Fibroblast of mammary gland (primary cell): Measurements from ENCODE around the gene SETBP1.

Experiments
- DNase-seq: peaks from one replicate; pipeline ENCODE4 v3.0.0-alpha.2; 2010; ENCODE audit warnings: low read depth
- H3K4me3 ChIP-seq: 2 replicates; pipeline ENCODE4 v1.5.1; 2011; ENCODE audit warnings: low read depth, mild to moderate bottlenecking, low read length, moderate library complexity; ENCODE audit not compliant: control insufficient read depth
- TF ChIP-seq, protein P1 (sequence below): conservative IDR thresholded peaks from 2 replicates; pipeline ENCODE4 v1.5.1; 2011; ENCODE audit warnings: low read depth, low read length, inconsistent platforms; ENCODE audit not compliant: control insufficient read depth, insufficient read depth

SETBP1 gene

DNA sequence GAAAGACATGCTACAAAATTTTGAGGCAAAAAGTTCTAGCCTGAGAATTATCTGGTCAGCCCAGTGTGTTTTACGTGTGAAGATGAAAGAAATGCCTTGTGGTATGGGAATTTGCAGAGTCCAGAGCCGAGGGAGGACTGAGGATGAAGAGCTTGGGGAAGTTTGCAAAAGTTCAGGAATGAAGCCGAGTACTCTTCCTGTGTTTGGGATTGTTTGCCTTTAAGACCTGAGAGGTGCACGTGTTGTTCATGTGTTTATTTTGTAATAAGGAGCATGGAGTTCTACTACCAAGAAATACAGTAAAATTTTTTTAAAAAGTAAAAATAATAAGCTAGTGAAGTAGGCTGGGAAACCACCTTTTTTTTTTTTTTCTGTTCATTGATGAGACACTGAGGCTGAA lies 14.8 kb downstream of the SETBP1 start:
- DNase-seq = no peak
- H3K4me3 ChIP-seq = no peak overlapping the region
- TF ChIP-seq, protein P1, sequence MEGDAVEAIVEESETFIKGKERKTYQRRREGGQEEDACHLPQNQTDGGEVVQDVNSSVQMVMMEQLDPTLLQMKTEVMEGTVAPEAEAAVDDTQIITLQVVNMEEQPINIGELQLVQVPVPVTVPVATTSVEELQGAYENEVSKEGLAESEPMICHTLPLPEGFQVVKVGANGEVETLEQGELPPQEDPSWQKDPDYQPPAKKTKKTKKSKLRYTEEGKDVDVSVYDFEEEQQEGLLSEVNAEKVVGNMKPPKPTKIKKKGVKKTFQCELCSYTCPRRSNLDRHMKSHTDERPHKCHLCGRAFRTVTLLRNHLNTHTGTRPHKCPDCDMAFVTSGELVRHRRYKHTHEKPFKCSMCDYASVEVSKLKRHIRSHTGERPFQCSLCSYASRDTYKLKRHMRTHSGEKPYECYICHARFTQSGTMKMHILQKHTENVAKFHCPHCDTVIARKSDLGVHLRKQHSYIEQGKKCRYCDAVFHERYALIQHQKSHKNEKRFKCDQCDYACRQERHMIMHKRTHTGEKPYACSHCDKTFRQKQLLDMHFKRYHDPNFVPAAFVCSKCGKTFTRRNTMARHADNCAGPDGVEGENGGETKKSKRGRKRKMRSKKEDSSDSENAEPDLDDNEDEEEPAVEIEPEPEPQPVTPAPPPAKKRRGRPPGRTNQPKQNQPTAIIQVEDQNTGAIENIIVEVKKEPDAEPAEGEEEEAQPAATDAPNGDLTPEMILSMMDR = no peak

DNA sequence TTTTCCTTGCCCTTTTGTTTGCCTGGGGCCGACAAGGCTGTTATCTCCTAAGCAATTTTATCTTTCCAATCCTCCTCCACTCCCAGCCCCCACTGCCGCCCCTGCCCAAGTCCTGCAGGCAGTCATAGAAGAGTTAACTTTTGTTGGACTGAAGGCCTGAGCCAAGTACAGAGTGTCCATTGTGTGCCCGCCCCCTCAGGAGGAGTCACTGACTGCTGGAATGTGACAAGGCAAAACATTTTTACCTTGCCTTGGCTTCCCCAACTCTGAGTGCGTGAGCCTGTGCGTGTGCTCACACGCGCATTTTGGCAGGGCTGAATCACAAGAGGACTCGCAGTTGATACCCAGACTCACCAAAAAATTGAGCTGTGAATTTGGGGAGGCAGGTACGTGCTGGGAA lies 16.2 kb downstream of the SETBP1 start:
- H3K4me3 ChIP-seq = no peak overlapping the region
- TF ChIP-seq, protein P1 = no peak
- DNase-seq = no peak

DNA sequence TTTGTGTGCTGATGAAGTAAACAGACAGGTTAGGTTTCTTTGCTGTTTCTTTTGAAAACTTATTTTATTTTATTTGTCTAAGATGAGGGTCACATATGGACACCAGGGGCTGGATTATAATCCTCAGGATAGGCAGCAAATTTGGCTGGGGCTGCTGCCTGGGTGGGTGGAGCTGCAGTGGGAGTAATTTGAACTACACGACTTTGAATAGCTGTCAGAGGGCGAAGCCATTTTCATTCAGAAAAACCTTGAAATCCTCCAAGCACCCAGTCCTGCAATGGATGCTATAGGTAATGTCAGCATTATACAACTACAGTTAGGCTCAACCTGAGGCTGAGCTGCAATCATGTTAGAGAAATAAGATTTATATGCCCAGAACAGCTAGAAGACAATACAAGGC lies 16.6 kb downstream of the SETBP1 start:
- H3K4me3 ChIP-seq = no peak overlapping the region
- no peak for DNase-seq
- TF ChIP-seq, protein P1 = no peak

DNA sequence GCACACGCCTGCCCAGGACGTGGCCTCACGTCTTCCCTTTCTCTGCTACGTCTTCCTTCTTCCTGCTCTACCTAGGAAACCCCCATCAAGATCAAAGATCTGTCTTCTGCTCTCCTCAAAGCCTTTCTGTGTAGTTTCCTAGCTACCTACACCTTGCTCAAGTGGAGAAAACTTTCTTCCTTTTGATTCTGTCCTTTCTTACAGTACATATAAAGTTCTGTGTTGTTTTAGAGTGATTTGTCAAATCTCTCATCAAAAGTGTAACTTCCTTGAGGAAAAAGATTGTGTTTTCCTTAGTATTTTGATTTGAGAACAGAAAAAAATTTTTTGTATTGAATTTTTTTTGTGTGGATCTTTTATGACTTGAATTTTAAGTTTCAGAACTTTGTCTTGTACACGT lies 17.8 kb downstream of the SETBP1 start:
- TF ChIP-seq, protein P1 = no peak
- DNase-seq = no peak
- H3K4me3 ChIP-seq = no peak overlapping the region

DNA sequence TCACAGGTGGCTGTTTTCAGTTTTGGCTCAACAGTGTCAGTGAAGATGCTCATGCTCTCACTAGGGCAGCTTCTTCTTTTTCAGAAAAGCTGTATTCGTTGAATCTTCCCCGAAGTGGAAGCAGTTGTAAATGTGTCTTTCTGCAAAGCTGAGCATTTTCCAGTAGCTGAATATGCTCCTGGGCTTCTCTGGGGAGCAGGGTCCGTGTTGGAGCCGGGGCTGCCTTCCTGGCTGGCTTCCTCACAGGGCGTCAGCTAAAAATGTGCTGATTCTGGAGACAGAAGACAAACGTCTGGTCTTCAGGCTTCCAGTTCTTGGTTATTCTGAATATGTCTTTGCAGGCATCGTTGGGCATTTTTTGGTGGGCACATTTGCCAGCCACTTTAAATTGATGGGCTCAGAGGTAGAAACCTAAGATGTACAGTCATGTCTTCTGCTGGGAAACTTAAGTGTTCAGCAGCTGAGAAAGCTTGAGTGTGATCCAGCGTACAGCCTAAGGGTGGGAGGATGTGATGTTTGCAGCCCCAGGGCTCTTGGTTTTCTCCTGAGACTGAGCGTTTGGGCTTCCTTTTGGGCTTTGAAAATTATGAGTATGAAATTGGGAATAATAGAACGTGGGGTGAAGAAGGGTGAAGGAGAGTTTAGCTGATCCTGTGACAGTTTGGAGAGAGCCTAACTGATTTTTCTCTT lies 19.0 kb downstream of the SETBP1 start:
- no peak overlapping the region for H3K4me3 ChIP-seq
- DNase-seq = no peak
- TF ChIP-seq, protein P1 = no peak

DNA sequence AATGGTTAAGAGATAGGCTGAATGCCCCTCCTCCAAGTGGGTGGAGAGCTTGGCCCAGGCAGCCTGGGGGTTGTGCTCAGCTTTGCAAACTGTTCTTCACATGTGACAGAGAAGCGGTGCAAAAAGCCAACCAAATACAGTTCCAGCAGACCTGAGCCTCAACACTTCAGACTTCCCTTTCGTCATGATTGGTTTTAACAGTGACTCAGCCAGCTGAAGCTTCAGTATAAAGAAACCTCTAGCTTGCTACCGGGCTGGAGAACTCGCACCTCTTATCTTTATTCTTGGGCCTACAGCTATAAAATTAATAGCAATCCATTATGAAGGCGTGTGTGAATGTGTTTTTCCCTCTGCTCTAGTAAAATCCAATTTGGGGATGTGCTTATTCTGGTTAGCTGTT lies 20.0 kb downstream of the SETBP1 start:
- no peak overlapping the region for H3K4me3 ChIP-seq
- TF ChIP-seq, protein P1 = no peak
- DNase-seq = peak; percentile 81

DNA sequence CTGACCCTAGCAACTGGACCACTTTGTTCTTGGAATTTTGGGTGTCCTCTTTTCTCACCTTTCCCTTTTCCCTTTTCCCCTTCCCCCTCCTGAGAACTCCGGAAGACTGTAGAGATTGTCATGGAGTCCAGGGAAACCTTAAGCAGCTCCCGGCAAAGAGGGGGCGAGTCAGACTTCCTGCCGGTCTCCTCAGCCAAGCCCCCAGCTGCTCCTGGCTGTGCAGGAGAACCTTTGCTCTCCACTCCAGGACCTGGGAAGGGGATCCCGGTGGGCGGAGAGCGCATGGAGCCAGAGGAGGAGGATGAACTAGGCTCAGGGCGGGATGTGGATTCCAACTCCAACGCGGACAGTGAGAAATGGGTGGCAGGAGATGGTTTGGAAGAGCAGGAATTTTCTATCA lies 20.5 kb downstream of the SETBP1 start:
- no peak overlapping the region for H3K4me3 ChIP-seq
- peak; percentile 48 for DNase-seq
- TF ChIP-seq, protein P1 = no peak
